Chondrocyte (in vitro differentiated cells): ENCODE data around the gene HPN. TPM values are rescaled to one million over a fixed set of nuclear protein-coding genes. Genes with fewer than 3 reads are reported as not detected.

Experiments
- DNase-seq: peaks from one replicate; pipeline ENCODE4 v3.0.0; 2021; ENCODE audit warnings: mixed read lengths, low spot score
- H3K27ac Mint-ChIP-seq: one replicate; pipeline ENCODE4 v1.8.0; 2021; ENCODE audit warnings: mild to moderate bottlenecking, moderate library complexity, mixed read lengths; ENCODE audit not compliant: unreplicated experiment
- H3K27me3 Mint-ChIP-seq: 2 replicates; pipeline ENCODE4 v1.8.0; 2021; ENCODE audit warnings: low read depth, mixed read lengths
- H3K36me3 Mint-ChIP-seq: 2 replicates; pipeline ENCODE4 v1.8.0; 2021; ENCODE audit warnings: low read depth, mixed read lengths
- H3K4me1 Mint-ChIP-seq: 2 replicates; pipeline ENCODE4 v1.8.0; 2021; ENCODE audit warnings: low read depth, mild to moderate bottlenecking, mixed read lengths
- H3K4me3 Mint-ChIP-seq: one replicate; pipeline ENCODE4 v1.8.0; 2021; ENCODE audit warnings: mild to moderate bottlenecking, moderate library complexity, mixed read lengths; ENCODE audit not compliant: unreplicated experiment
- H3K9me3 Mint-ChIP-seq: 2 replicates; pipeline ENCODE4 v1.8.0; 2021; ENCODE audit warnings: low read depth, mixed read lengths
- CTCF ChIP-seq: fragments of 200-600 bp; sonication (generic); IDR thresholded peaks from 2 replicates; pipeline ENCODE4 v1.5.0; 2021; ENCODE audit warnings: antibody characterized with exemption, mild to moderate bottlenecking, moderate library complexity
- total RNA-seq: library from RNA; stranded (reverse); gene quantifications from 3 replicates; pipeline ENCODE4 v1.2.1, GENCODE V29; 2021

The HPN gene
- total RNA-seq, 1 donor from 2014 or later = not detected

DNA sequence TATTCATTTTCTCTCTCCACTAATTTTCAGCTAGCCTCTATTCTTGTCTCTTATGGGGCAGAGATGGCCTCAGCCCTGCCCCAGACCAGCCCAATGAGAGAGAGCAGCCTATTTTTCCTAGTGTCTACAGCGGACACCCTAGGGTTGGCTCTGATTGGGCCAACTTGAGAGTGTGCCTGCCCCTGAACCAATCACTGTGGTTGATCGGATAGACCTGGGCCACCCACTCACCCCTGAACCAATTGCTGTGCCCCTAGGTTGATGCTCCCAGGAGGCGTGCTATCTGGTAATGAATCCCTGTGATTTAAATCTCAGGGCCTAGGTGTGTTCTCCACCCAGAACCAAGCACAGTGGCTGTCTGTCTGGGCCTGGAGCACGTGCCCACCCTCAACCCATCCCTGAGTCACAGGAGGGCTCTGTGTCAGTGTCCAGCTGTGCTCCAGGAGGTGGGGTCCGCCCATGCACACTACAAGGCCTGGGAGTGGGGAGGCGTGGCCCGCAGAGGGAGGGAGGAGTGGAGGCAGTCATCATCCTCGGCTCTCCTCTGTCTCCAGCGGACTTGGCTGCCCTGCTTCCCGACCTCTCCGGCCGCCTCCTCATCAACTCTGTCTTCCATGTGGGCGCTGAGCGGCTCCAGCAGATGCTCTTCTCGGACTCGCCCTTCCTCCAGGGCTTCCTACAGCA is 26.1 kb upstream of the HPN start:
- Mint-ChIP-seq H3K27ac (no peak overlapping the region), H3K9me3 (no peaks in the 10 kb centered on the region), H3K4me3 (no peak overlapping the region), H3K36me3 (peaks cover 31% of the 10 kb centered on the region), H3K4me1 (no peaks in the 10 kb centered on the region), H3K27me3 (no peaks in the 10 kb centered on the region)
- DNase-seq = no peak
- TF ChIP-seq CTCF = no peak

GRCh38 chr19:35015954-35016351 is 25.6 kb upstream of the HPN start:
- H3K36me3 Mint-ChIP-seq = peaks cover 33% of the 10 kb centered on the region
- H3K27me3 Mint-ChIP-seq = no peaks in the 10 kb centered on the region
- no peak overlapping the region for H3K4me3 Mint-ChIP-seq
- no peaks in the 10 kb centered on the region for H3K9me3 Mint-ChIP-seq
- no peak overlapping the region for H3K27ac Mint-ChIP-seq
- no peak for TF ChIP-seq CTCF
- no peaks in the 10 kb centered on the region for H3K4me1 Mint-ChIP-seq
- no peak for DNase-seq

DNA sequence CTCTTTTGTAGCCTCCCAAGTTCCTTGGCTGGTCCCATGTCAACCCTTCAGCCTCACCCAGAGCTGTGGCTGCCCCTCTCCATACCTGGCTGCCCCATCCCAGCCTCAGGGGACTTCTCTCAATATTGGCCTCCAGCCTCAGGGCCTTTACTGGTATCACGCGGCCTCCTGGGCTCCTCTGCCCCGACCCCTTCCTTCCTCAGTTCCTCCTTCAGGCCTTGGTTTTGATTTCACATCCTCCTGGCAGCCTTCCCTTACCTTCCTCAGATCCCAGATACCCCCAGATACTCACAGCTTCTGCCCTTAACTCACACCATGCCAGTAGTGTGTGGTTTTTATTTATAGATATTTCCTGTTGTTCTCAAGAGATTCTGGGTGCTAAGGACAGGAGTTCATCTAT is 24.0 kb upstream of the HPN start:
- DNase-seq = no peak
- Mint-ChIP-seq H3K9me3 (no peaks in the 10 kb centered on the region), H3K27me3 (no peaks in the 10 kb centered on the region), H3K36me3 (peaks cover 40% of the 10 kb centered on the region), H3K4me3 (no peak overlapping the region), H3K27ac (peak overlapping the region; percentile 42), H3K4me1 (no peaks in the 10 kb centered on the region)
- TF ChIP-seq CTCF = no peak

DNA sequence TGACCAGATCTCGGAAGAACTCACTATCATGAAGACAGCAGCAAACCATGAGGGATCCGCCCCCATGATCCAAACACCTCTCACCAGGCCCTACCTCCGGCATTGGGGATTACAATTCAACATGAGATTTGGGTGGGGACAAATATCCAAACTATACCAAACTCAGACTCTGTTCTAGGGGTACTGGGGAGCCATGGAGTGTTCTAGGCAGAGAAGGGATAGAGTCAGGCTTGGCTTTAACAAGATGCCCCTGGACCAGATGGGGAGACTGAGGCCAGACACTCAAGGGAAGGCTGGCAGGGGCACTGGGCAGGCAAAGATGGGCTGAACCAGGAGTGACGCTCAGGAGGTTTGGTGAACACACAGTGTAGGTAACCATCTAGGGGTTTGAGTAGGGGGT is 23.1 kb upstream of the HPN start:
- no peak overlapping the region for H3K27ac Mint-ChIP-seq
- H3K4me3 Mint-ChIP-seq = no peak overlapping the region
- H3K36me3 Mint-ChIP-seq = peaks cover 37% of the 10 kb centered on the region
- H3K4me1 Mint-ChIP-seq = no peaks in the 10 kb centered on the region
- H3K27me3 Mint-ChIP-seq = no peaks in the 10 kb centered on the region
- no peak for DNase-seq
- no peak for TF ChIP-seq CTCF
- H3K9me3 Mint-ChIP-seq = no peaks in the 10 kb centered on the region

DNA sequence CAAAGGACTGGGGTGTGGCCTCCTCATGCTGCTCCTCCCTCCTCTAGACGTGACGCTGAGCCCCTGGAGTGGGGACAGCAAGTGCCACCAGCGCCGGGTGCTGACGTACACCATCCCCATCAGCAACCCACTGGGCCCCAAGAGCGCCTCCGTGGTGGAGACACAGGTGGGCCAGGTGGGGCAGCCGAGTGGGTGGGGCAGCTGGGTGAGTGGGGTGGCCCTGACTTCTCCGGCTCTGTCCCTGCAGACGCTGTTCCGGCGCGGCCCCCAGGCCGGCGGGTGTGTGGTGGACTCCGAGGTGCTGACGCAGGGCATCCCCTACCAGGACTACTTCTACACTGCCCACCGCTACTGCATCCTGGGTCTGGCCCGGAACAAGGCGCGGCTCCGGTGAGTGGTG is 22.4 kb upstream of the HPN start:
- no peak overlapping the region for H3K4me3 Mint-ChIP-seq
- no peaks in the 10 kb centered on the region for H3K27me3 Mint-ChIP-seq
- H3K36me3 Mint-ChIP-seq = peaks cover 37% of the 10 kb centered on the region

More for the DNA sequence above, 22.4 kb upstream of the HPN start:
- Mint-ChIP-seq H3K9me3 (no peaks in the 10 kb centered on the region), H3K27ac (no peak overlapping the region), H3K4me1 (no peaks in the 10 kb centered on the region)
- no peak for DNase-seq
- TF ChIP-seq CTCF = no peak
